SK-N-SH (cell line): ENCODE measurements around the gene KIT. TPM values are rescaled to one million over a fixed set of nuclear protein-coding genes. Genes with fewer than 3 reads are reported as not detected.

Source experiments
- CTCF ChIA-PET: fragments of 300-600, 350-600 bp; formaldehyde crosslinking; extraction: SDS; loops from one replicate; lab custom pipeline; 2021; lab: Yijun Ruan, JAX
- POLR2A ChIA-PET: fragments of 350-600 bp; sonication (Branson Sonifier 250); formaldehyde crosslinking; extraction: SDS; loops from one replicate; lab custom pipeline; 2020; ENCODE audit warnings: antibody characterized with exemption, inconsistent platforms; lab: Yijun Ruan, JAX
- DNase-seq: peaks from one replicate; pipeline ENCODE4 v3.0.0; 2012
- H2AFZ ChIP-seq: fragments of 200-600 bp; sonication (generic); 2 replicates; pipeline ENCODE4 v1.8.1; 2016; ENCODE audit warnings: antibody characterized with exemption, mild to moderate bottlenecking, low read depth
- H3F3A ChIP-seq: fragments of 200-600 bp; sonication (generic); replicated peaks from 2 replicates; pipeline ENCODE3; 2016; ENCODE audit warnings: antibody characterized with exemption, mild to moderate bottlenecking; ENCODE audit not compliant: insufficient read depth
- H3K27ac ChIP-seq, 2 experiments: fragments of 200-500 bp in 1 of 2; fragments of 200-600 bp in 1 of 2; sonication (Bioruptor generic) in 1 of 2; sonication (generic), shearing (Covaris generic) in 1 of 2; 2 replicates each; pipeline versions ENCODE4 v1.5.1 to v1.6.1; 2014 to 2016; ENCODE audit warnings: low read depth in 2 of 2, inconsistent platforms in 1 of 2, low read length in 1 of 2, mild to moderate bottlenecking in 1 of 2, mixed read lengths in 1 of 2
- H3K27me3 ChIP-seq: fragments of 200-600 bp; sonication (generic), shearing (Covaris generic); 2 replicates; pipeline ENCODE4 v1.6.1; 2016; ENCODE audit warnings: mixed run types; ENCODE audit not compliant: insufficient read depth
- H3K36me3 ChIP-seq, 2 experiments: fragments of 200-500 bp in 1 of 2; fragments of 200-600 bp in 1 of 2; sonication (Bioruptor generic) in 1 of 2; sonication (generic) in 1 of 2; replicated peaks in 1 of 2; 2 replicates each; pipeline versions ENCODE3 to v1.5.1; 2014 to 2016; ENCODE audit warnings: low read length in 1 of 2, mild to moderate bottlenecking in 1 of 2; ENCODE audit not compliant: insufficient read depth in 2 of 2, control insufficient read depth in 1 of 2
- H3K4me1 ChIP-seq, 2 experiments: fragments of 200-500 bp in 1 of 2; fragments of 200-600 bp in 1 of 2; sonication (Bioruptor generic) in 1 of 2; sonication (generic), shearing (Covaris generic) in 1 of 2; 2 replicates each; pipeline versions ENCODE4 v1.5.1 to v1.6.1; 2014 to 2016; ENCODE audit warnings: low read depth in 1 of 2, low read length in 1 of 2, mixed run types in 1 of 2; ENCODE audit not compliant: insufficient read depth in 2 of 2, control insufficient read depth in 1 of 2
- H3K4me2 ChIP-seq: fragments of 200-600 bp; sonication (generic), shearing (Covaris generic); 2 replicates; pipeline ENCODE4 v1.6.1; 2017; ENCODE audit warnings: mixed run types
- H3K4me3 ChIP-seq, 2 experiments: fragments of 200-500 bp in 1 of 2; fragments of 200-600 bp in 1 of 2; sonication (Bioruptor generic) in 1 of 2; sonication (generic), shearing (Covaris generic) in 1 of 2; 2 replicates each; pipeline versions ENCODE4 v1.5.1 to v1.8.1; 2014 to 2016; ENCODE audit warnings: low read depth in 2 of 2, inconsistent platforms in 1 of 2, low read length in 1 of 2, mild to moderate bottlenecking in 1 of 2, mixed read lengths in 1 of 2, moderate library complexity in 1 of 2
- H3K79me2 ChIP-seq: fragments of 200-600 bp; sonication (generic); 2 replicates; pipeline ENCODE4 v1.8.1; 2017; ENCODE audit warnings: mild to moderate bottlenecking; ENCODE audit not compliant: insufficient read depth
- H3K9ac ChIP-seq: fragments of 200-600 bp; sonication (generic); 2 replicates; pipeline ENCODE4 v1.6.1; 2017; ENCODE audit warnings: mixed run types
- H3K9me2 ChIP-seq: fragments of 200-600 bp; sonication (generic); 2 replicates; pipeline ENCODE4 v1.6.1; 2017; ENCODE audit warnings: mixed run types
- H3K9me3 ChIP-seq: fragments of 200-600 bp; sonication (generic); 2 replicates; pipeline ENCODE4 v1.6.1; 2017; ENCODE audit warnings: mixed run types, mild to moderate bottlenecking, moderate library complexity
- H4K20me1 ChIP-seq: fragments of 200-600 bp; sonication (generic); 2 replicates; pipeline ENCODE4 v1.6.1; 2017; ENCODE audit warnings: mild to moderate bottlenecking, mixed run types; ENCODE audit not compliant: insufficient read depth
- CHD2 ChIP-seq: fragments of 150-350 bp; IDR thresholded peaks from 2 replicates; pipeline ENCODE4 v1.6.1; 2018; ENCODE audit warnings: low read length; ENCODE audit not compliant: partially characterized antibody
- EP300 ChIP-seq, 2 experiments: IDR thresholded peaks; 2 replicates each; pipeline versions ENCODE4 v1.4.0 to v1.6.1; 2012; ENCODE audit warnings: borderline replicate concordance in 1 of 2, low read depth in 1 of 2, low read length in 1 of 2
- FOSL2 ChIP-seq: IDR thresholded peaks from 2 replicates; pipeline ENCODE4 v1.4.0; 2012; ENCODE audit warnings: low read depth, mild to moderate bottlenecking, moderate library complexity, borderline replicate concordance
- FOXJ3 ChIP-seq: sonication (generic); formaldehyde crosslinking; IDR thresholded peaks from 2 replicates; pipeline ENCODE4 v1.5.1; 2020; ENCODE audit warnings: mild to moderate bottlenecking, missing genetic modification reagents
- GABPA ChIP-seq: IDR thresholded peaks from 2 replicates; pipeline ENCODE4 v1.4.0; 2012; ENCODE audit warnings: low read depth, mild to moderate bottlenecking
- JUND ChIP-seq: IDR thresholded peaks from 2 replicates; pipeline ENCODE4 v1.4.0; 2012
- MEF2A ChIP-seq: IDR thresholded peaks from 2 replicates; pipeline ENCODE4 v1.4.0; 2012; ENCODE audit warnings: low read depth, borderline replicate concordance
- POLR2AphosphoS5 ChIP-seq: IDR thresholded peaks from 2 replicates; pipeline ENCODE4 v1.6.1; 2012; ENCODE audit warnings: low read depth, low read length
- RAD21 ChIP-seq: IDR thresholded peaks from 2 replicates; pipeline ENCODE4 v1.6.1; 2012; ENCODE audit warnings: mild to moderate bottlenecking, low read length
- RCOR1 ChIP-seq: fragments of 150-350 bp; IDR thresholded peaks from 2 replicates; pipeline ENCODE4 v1.6.1; 2017; ENCODE audit warnings: antibody characterized with exemption, low read length
- RXRA ChIP-seq: IDR thresholded peaks from 2 replicates; pipeline ENCODE4 v1.4.0; 2012; ENCODE audit warnings: low read depth, mild to moderate bottlenecking, borderline replicate concordance
- TCF12 ChIP-seq: IDR thresholded peaks from 2 replicates; pipeline ENCODE4 v1.4.0; 2012
- TEAD4 ChIP-seq: IDR thresholded peaks from 2 replicates; pipeline ENCODE4 v1.4.0; 2012; ENCODE audit warnings: mild to moderate bottlenecking, borderline replicate concordance; ENCODE audit not compliant: insufficient read depth
- USF1 ChIP-seq: IDR thresholded peaks from 2 replicates; pipeline ENCODE4 v1.4.0; 2012; ENCODE audit warnings: low read depth, borderline replicate concordance
- USF2 ChIP-seq: fragments of 150-350 bp; IDR thresholded peaks from 2 replicates; pipeline ENCODE4 v1.6.1; 2017; ENCODE audit warnings: antibody characterized with exemption, low read length, low read depth, borderline replicate concordance
- ZBTB33 ChIP-seq: IDR thresholded peaks from 2 replicates; pipeline ENCODE4 v1.4.0; 2012; ENCODE audit warnings: low read depth, borderline replicate concordance
- WGBS: methylation state at CpG from one replicate; pipeline ENCODE4 v1.1.6; 2017; ENCODE audit warnings: low lambda C conversion rate; 5-methylcytosine and 5-hydroxymethylcytosine counted together
- polyA plus RNA-seq, 3 experiments: library from polyadenylated mRNA; depleted of rRNA; stranded (reverse); fragments of >200 nt; gene quantifications; 2 replicates each; pipeline ENCODE4 v1.2.3, GENCODE V29; 2012

KIT gene
- polyA plus RNA-seq, 1 of the 3 experiments (the other 2 are of a cell fraction) = 0.79 TPM

GRCh38 chr4:54657185-54657550 is 589 bp upstream of the KIT start:
- no peaks in the 10 kb centered on the region for H3K9me3 ChIP-seq
- no peak overlapping the region for H3K9ac ChIP-seq
- TF ChIP-seq CHD2 (no peak), RCOR1 (no peak), USF1 (no peak), RXRA (no peak), GABPA (no peak), FOXJ3 (CRISPR knock-in tag) (no peak), USF2 (no peak), MEF2A (no peak), JUND (no peak), EP300 (IDR thresholded peaks at IDR 0.05; ENCODE audit: borderline replicate concordance in 1 of 2, low read depth in 1 of 2, low read length in 1 of 2) (no peak), FOSL2 (no peak), ZBTB33 (no peak), TCF12 (no peak), TEAD4 (no peak), POLR2AphosphoS5 (no peak), RAD21 (no peak)
- H3K27ac ChIP-seq = no peak overlapping the region
- CTCF ChIA-PET = interaction anchor here (1.5 kb wide), 1 partner anchor 1070 kb away, joined by 3 read pairs; no protein-coding TSS in a partner anchor
- H3F3A ChIP-seq = peaks cover 12% of the 10 kb centered on the region
- H3K36me3 ChIP-seq = no peaks in the 10 kb centered on the region
- 15% methylated on average over 11 of the region's 26 CpGs for WGBS
- DNase-seq = peak; percentile 14
- no peaks in the 10 kb centered on the region for H3K9me2 ChIP-seq
- 0 out of 2 replicates have a peak, but pooled peaks cover 14% of the 10 kb centered on the region for H3K27me3 ChIP-seq
- H3K4me3 ChIP-seq = peak overlapping the region; percentile 53 to 76
- peaks cover 11 to 13% of the 10 kb centered on the region in 2 experiments; a peak in 3 of 4 replicates for H3K4me1 ChIP-seq
- no peaks in the 10 kb centered on the region for H3K79me2 ChIP-seq
- peak overlapping the region; percentile 91 for H3K4me2 ChIP-seq
- POLR2A ChIA-PET = interaction anchor here (0.6 kb wide), 1 partner anchor 19 kb away, joined by 3 read pairs; no protein-coding TSS in a partner anchor
- no peak overlapping the region; the same call in 1 of the 2 replicates for H2AFZ ChIP-seq
- peaks cover 3% of the 10 kb centered on the region; the same call in 1 of the 2 replicates for H4K20me1 ChIP-seq
